Keratinocyte (primary cell): Measurements from ENCODE around the gene ERBB2. TPM values are rescaled to one million over a fixed set of nuclear protein-coding genes. Genes with fewer than 3 reads are reported as not detected.

Source experiments
- DNase-seq: peaks from one replicate; pipeline ENCODE4 v3.0.0-alpha.2; 2011; ENCODE audit warnings: low read depth, missing footprints, low spot score
- FAIRE-seq: peaks from 2 replicates; lab custom pipeline; 2011; peaks lifted over from hg19 to GRCh38; lab: Jason Lieb, UNC
- H2AFZ ChIP-seq: 2 replicates; pipeline ENCODE4 v1.6.0; 2012; ENCODE audit warnings: low read length, control low read depth, inconsistent platforms; ENCODE audit not compliant: control insufficient read depth
- H3K27ac ChIP-seq: 2 replicates; pipeline ENCODE4 v1.5.1; 2011; ENCODE audit warnings: low read length; ENCODE audit not compliant: control insufficient read depth, insufficient read depth
- H3K27me3 ChIP-seq: 3 replicates; pipeline ENCODE4 v1.6.0; 2011; ENCODE audit warnings: low read length; ENCODE audit not compliant: control insufficient read depth, insufficient read depth; ENCODE audit errors: extremely low read depth
- H3K36me3 ChIP-seq, 2 experiments: 2 replicates in 1 of 2; 3 replicates in 1 of 2; pipeline ENCODE4 v1.5.1; 2011; ENCODE audit warnings: low read length in 2 of 2, mild to moderate bottlenecking in 1 of 2; ENCODE audit not compliant: control insufficient read depth in 2 of 2, insufficient read depth in 2 of 2; ENCODE audit errors: extremely low read depth in 1 of 2
- H3K4me1 ChIP-seq: 3 replicates; pipeline ENCODE4 v1.5.1; 2011; ENCODE audit warnings: low read length; ENCODE audit not compliant: control insufficient read depth, insufficient read depth; ENCODE audit errors: extremely low read depth
- H3K4me2 ChIP-seq: 3 replicates; pipeline ENCODE4 v1.6.0; 2011; ENCODE audit warnings: low read depth, low read length; ENCODE audit not compliant: control insufficient read depth, insufficient read depth; ENCODE audit errors: extremely low read depth
- H3K4me3 ChIP-seq, 3 experiments: fragments of 200-600 bp in 1 of 3; sonication (generic) in 1 of 3; 2 replicates in 2 of 3; 3 replicates in 1 of 3; pipeline ENCODE4 v1.5.1; 2011 to 2016; ENCODE audit warnings: low read length in 3 of 3, mild to moderate bottlenecking in 3 of 3, control low read depth in 2 of 3, inconsistent platforms in 1 of 3, low read depth in 1 of 3, mixed read lengths in 1 of 3, mixed run types in 1 of 3, moderate library complexity in 1 of 3; ENCODE audit not compliant: control insufficient read depth in 2 of 3, insufficient read depth in 2 of 3; ENCODE audit errors: extremely low read depth in 1 of 3
- H3K79me2 ChIP-seq: 2 replicates; pipeline ENCODE4 v1.6.0; 2012; ENCODE audit warnings: low read length; ENCODE audit not compliant: control insufficient read depth, insufficient read depth
- H3K9ac ChIP-seq: 3 replicates; pipeline ENCODE4 v1.6.0; 2011; ENCODE audit warnings: low read length; ENCODE audit not compliant: control insufficient read depth, insufficient read depth; ENCODE audit errors: extremely low read depth
- H3K9me1 ChIP-seq: 3 replicates; pipeline ENCODE4 v1.6.0; 2011; ENCODE audit warnings: low read length; ENCODE audit not compliant: control insufficient read depth, insufficient read depth; ENCODE audit errors: extremely low read depth
- H3K9me3 ChIP-seq: 2 replicates; pipeline ENCODE4 v1.5.1; 2012; ENCODE audit warnings: low read depth, low read length; ENCODE audit not compliant: control insufficient read depth
- H4K20me1 ChIP-seq: 3 replicates; pipeline ENCODE4 v1.6.0; 2011; ENCODE audit warnings: low read length; ENCODE audit not compliant: control insufficient read depth, insufficient read depth; ENCODE audit errors: extremely low read depth
- EZH2 ChIP-seq: IDR thresholded peaks from one replicate; pipeline ENCODE4 v1.6.1; 2012; ENCODE audit warnings: inconsistent platforms, mild to moderate bottlenecking, low read length, moderate library complexity
- dilution Hi-C: fragments of 300-500 bp; cut with MboI; formaldehyde crosslinking; loops from one replicate; pipeline ENCODE4 v1.7.0; 2020; ENCODE audit warnings: low sequenced_read_pairs; ENCODE audit not compliant: extremely low pct_ligation_motif_present
- polyA plus RNA-seq, 5 experiments: library from polyadenylated mRNA; depleted of rRNA in 3 of 5; stranded (reverse) in 3 of 5; stranded (forward) in 1 of 5; unstranded in 1 of 5; fragments of >200 nt; gene quantifications; 1 replicate in 1 of 5; 2 replicates in 3 of 5; 3 replicates in 1 of 5; pipeline versions ENCODE4 v1.2.1 to v1.2.3, GENCODE V29; 2011 to 2012; ENCODE audit warnings: missing spikeins in 2 of 5, low read depth in 1 of 5, low replicate concordance in 1 of 5
- TF ChIP-seq, protein P1 (sequence below), 3 experiments: IDR thresholded peaks in 1 of 3; conservative IDR thresholded peaks in 1 of 3; optimal IDR thresholded peaks in 1 of 3; 2 replicates in 2 of 3; 3 replicates in 1 of 3; pipeline versions ENCODE3 to v1.5.1; 2011; ENCODE audit warnings: low read length in 3 of 3, mild to moderate bottlenecking in 3 of 3, moderate library complexity in 2 of 3, control low read depth in 1 of 3, inconsistent platforms in 1 of 3; ENCODE audit not compliant: insufficient read depth in 2 of 3; ENCODE audit errors: extremely low read depth in 1 of 3

Gene ERBB2
- polyA plus RNA-seq, 1 donor (not counting 4 experiments of a cell fraction or from before 2014, with no cell fraction given): 21.4 TPM

DNA sequence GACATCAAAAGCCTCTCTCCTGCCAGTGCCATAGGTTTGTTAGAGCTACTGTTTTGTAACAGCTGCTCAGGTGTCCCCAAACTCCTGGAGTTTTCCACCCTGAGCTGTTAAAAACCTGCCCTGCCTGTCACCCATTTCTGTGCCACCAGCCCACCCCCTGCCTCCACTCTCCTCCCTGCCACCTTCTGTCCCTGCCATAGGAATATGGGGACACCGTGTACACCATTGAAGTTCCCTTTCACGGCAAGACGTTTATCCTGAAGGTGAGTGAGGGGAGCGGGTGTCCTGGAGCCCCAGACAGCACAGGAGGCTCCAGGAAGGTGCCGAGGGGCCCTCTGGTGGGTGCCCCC is 39.9 kb upstream of the ERBB2 start:
- dilution Hi-C loops: no loop called here
- Histone ChIP-seq H3K27ac (no peak overlapping the region), H3K79me2 (no peaks in the 10 kb centered on the region), H3K9ac (no peak overlapping the region), H3K27me3 (no peaks in the 10 kb centered on the region), H3K4me3 (no peak overlapping the region), H3K4me2 (no peak overlapping the region), H3K4me1 (peaks cover 5% of the 10 kb centered on the region), H3K9me3 (no peaks in the 10 kb centered on the region), H4K20me1 (no peaks in the 10 kb centered on the region), H2AFZ (no peak overlapping the region), H3K36me3 (peaks cover 6 to 21% of the 10 kb centered on the region in 2 experiments), H3K9me1 (no peaks in the 10 kb centered on the region)
- FAIRE-seq: no peak
- no peak for DNase-seq
- TF ChIP-seq, protein P1, sequence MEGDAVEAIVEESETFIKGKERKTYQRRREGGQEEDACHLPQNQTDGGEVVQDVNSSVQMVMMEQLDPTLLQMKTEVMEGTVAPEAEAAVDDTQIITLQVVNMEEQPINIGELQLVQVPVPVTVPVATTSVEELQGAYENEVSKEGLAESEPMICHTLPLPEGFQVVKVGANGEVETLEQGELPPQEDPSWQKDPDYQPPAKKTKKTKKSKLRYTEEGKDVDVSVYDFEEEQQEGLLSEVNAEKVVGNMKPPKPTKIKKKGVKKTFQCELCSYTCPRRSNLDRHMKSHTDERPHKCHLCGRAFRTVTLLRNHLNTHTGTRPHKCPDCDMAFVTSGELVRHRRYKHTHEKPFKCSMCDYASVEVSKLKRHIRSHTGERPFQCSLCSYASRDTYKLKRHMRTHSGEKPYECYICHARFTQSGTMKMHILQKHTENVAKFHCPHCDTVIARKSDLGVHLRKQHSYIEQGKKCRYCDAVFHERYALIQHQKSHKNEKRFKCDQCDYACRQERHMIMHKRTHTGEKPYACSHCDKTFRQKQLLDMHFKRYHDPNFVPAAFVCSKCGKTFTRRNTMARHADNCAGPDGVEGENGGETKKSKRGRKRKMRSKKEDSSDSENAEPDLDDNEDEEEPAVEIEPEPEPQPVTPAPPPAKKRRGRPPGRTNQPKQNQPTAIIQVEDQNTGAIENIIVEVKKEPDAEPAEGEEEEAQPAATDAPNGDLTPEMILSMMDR (optimal IDR thresholded peaks at IDR 0.05 in 1 of 3, IDR thresholded peaks at IDR 0.05 in 1 of 3, conservative IDR thresholded peaks at IDR 0.05 in 1 of 3; ENCODE audit: extremely low read depth in 1 of 3, insufficient read depth in 2 of 3, low read length in 3 of 3): no peak
- no peak for TF ChIP-seq EZH2

DNA sequence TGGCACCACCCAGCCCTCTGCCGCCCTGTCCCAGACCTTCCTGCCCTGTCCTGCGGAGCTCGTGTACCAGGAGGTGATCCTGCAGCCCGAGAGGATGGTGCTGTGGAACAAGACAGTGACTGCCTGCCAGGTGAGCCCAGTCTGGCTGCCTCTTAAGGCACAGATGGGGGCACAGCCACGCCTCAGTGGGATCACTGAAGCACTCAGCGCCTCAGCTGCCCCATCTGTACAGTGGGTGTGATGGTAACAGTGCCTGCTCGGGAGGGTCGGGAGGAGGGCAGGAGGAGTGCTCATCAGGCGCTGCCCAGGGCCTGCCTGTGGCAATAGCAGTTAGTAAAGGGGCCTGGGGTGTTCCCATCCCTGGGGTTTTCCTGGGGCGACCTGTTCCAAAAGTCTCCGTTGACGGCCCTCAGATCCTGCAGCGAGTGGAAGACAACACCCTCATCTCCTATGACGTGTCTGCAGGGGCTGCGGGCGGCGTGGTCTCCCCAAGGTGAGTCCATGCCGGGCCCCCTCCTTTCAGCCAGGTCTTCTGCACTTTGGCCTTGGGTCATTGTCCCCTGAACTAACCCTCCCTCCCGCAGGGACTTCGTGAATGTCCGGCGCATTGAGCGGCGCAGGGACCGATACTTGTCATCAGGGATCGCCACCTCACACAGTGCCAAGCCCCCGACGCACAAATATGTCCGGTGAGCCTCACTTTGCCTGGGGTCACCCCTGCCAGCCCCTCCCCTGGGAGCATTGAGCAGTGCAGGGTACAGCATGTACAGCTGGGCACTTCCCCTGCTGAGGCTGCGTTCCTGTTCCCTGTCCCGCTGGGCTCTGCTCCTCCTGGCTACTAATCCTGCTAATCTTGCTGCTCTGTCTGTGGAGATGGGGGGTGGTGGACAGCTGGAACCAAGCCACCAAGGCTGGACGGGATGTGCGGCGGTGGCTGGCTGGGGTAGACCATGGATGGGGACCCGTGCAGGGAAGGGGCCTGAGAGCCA is 39.2 kb upstream of the ERBB2 start:
- H3K27ac ChIP-seq: no peak overlapping the region
- TF ChIP-seq, protein P1 (optimal IDR thresholded peaks at IDR 0.05 in 1 of 3, IDR thresholded peaks at IDR 0.05 in 1 of 3, conservative IDR thresholded peaks at IDR 0.05 in 1 of 3; ENCODE audit: extremely low read depth in 1 of 3, insufficient read depth in 2 of 3, low read length in 3 of 3): no peak
- no peaks in the 10 kb centered on the region for H3K9me1 ChIP-seq
- H3K27me3 ChIP-seq: peaks cover 2% of the 10 kb centered on the region
- FAIRE-seq (no peak), DNase-seq (no peak)
- no peaks in the 10 kb centered on the region for H4K20me1 ChIP-seq
- H3K9ac ChIP-seq: no peak overlapping the region
- no peaks in the 10 kb centered on the region for H3K9me3 ChIP-seq
- no peak overlapping the region for H3K4me3 ChIP-seq
- H3K4me2 ChIP-seq: no peak overlapping the region
- peaks cover 6 to 21% of the 10 kb centered on the region in 2 experiments for H3K36me3 ChIP-seq
- dilution Hi-C loops: no loop called here
- no peak overlapping the region for H2AFZ ChIP-seq
- no peaks in the 10 kb centered on the region for H3K79me2 ChIP-seq
- H3K4me1 ChIP-seq: peaks cover 5% of the 10 kb centered on the region
